GM18505 (cell line): ENCODE results near the gene DCDC2.
"Not testable (repeated sequence)": the region's sequence is repeated elsewhere in the genome, so short reads cannot be mapped to it uniquely, and the experiment has no call there.

ENCODE experiments used
- ATAC-seq: cut with Tn5 transposase; IDR thresholded peaks from one replicate; pipeline ENCODE4 v1.9.1; 2021; ENCODE audit not compliant: unreplicated experiment
- POLR2A ChIP-seq: IDR thresholded peaks from 4 replicates; pipeline ENCODE4 v1.6.1; 2011; ENCODE audit warnings: borderline replicate concordance; ENCODE audit not compliant: insufficient read depth, insufficient read length; ENCODE audit errors: extremely low read depth

Gene DCDC2

DNA sequence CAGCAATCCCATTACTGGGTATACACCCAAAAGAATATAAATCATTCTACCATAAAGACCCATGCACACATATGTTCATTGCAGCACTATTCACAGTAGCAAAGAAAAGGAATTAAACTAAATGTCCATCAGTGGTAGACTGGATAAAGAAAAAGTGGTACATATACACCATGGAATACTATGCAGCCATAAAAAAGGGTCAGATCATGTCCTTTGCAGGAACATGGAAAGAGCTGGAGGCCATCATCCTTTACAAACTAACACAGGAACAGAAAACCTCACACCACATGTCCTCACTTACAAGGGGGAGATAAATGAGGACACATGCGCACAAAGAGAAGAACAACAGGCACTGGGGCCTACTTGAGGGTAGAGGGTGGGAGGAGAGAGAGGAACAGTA is 60.9 kb downstream of the DCDC2 start:
- no peak for ATAC-seq
- no peak for TF ChIP-seq POLR2A

DNA sequence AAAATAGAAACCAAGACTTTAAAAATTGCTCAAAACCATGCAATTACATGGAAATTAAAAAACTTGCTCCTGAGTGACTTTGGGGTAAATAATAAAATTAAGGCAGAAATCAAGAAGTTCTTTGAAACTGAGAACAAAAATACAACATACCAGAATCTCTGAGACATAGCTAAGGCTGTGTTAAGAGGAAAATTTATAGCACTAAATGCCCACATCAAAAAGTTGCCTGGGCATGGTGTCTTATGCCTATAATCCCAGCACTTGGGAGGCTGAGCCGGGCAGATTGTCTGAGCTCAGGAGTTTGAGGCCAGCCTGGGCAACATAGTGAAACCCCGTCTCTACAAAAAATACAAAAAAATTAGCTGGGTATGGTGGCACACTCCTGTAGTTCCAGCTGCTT is 64.0 kb downstream of the DCDC2 start:
- ATAC-seq = not testable (repeated sequence)

DNA sequence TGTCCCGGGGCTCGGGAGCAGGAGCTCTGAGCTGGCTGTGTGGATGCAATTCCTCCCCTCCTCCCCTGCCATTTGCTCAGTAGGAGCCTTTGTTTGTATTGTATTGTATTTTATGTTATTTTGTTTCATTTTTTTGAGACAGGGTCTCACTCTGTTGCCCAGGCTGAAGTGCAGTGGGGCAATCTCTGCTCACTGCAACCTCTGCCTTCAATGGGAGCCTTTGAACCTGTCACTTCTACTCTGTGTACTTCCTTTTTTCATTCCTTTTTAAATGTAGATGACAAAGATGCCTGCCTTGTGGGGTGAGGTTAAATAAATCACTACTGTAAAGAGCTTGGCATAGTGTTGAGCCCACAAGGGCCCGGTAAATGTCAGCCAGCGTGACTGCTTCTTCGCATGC is 70.6 kb downstream of the DCDC2 start:
- no peak for TF ChIP-seq POLR2A
- no peak for ATAC-seq

DNA sequence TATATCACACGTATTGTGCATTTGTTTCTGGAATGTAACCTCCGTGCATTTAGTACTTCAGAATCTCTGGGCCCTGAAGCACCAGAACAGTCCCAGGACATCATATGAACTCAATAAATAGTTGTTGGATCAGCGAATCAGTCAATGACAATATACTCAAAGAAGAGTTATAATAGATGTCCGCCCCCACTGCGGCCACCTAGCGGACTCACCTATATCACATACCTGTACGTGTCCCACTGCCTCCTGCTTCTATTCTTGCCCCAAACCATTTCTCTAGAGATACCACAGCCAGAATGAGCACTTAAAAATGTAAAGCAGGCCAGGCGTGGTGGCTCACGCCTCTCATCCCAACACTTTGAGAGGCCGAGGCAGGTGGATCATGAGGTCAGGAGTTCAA is 73.9 kb downstream of the DCDC2 start:
- peak; percentile 4 for ATAC-seq
- no peak for TF ChIP-seq POLR2A

DNA sequence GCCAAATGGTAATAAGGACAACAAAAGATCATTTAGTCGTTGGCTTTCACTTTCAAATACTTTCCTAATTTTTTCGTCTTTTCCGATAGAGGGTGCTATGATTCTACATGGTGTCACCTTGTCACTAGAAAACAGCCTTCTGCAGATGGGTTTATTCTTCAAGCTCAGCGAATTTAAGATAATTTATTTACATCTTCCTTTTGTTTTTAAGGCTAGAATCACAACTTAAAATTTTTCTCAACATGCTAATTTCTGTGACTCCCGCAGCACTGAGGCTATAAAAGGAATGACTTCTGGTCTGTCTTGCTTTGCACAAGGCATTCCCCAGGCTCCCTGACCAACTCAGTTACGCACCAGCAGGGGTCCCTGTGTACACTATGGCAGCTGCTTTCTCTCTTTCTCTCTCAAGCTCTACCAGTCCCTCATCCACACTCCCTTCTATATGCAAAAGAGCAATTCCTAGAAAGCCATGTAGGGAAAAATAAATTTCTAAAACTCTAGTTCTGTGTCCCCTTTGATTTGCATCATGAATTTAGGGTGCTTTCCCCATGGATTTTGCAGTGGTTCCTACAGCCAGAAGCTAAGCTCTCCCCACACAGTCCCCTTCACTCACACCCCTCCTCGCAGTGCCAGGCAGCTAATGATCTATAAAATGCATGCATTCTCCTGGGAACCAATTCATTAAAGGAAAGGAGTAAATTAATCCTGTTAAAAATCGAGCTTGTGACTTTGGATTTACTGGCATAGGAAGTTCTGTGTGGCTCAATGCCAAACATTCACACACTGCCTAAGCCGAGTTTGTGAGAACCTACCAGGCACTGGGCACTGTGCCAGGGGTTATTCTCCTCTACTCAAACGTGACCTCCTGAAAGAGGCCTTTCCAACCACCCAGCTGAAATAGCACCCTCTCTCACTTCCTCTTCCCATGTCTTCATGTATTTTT is 74.5 kb downstream of the DCDC2 start:
- no peak for TF ChIP-seq POLR2A
- peak; percentile 84 for ATAC-seq

GRCh38 chr6:24274441-24275083 is 83.3 kb downstream of the DCDC2 start:
- ATAC-seq = no peak
- TF ChIP-seq POLR2A = no peak

GRCh38 chr6:24273096-24273870 is 84.6 kb downstream of the DCDC2 start:
- no peak for ATAC-seq
- no peak for TF ChIP-seq POLR2A

GRCh38 chr6:24272553-24272952 is 85.3 kb downstream of the DCDC2 start:
- no peak for ATAC-seq
- TF ChIP-seq POLR2A = no peak

DNA sequence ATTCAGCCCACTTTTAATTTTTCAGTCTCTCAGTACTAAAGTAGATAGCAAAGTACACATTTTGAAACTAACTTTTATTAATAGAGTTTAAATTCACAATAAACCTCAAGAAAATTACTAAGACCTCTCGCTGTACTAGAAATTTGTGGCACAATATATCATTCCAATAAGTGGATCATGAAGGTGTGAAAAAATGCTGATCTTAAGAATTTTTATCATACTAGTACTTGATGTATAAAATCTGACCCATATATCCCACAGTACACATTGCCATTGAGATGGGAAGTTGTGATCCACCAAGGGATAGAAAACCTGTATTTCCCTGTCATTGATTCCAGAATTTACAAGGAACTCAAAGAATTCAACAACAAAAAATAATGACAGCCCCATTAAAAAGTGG is 85.7 kb downstream of the DCDC2 start:
- no peak for ATAC-seq
- TF ChIP-seq POLR2A = no peak

DNA sequence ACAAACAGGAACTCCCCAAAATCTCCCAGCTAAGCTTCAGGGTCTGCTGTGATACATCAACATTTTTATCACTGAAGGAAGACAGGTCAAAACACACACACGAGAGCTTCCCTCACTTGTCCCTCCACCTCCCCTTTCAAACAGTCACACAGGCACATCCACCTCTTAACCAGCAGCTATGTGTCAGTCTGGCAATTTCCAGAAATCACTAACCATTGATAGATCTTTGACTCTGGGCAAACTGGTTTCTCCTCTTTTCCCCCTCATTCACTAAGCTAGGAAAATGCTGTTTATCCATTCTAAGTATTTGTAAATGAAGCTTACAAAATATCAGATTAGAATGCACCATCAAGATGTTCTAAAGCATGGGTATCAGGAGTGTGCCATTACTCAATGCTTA is 87.8 kb downstream of the DCDC2 start:
- no peak for TF ChIP-seq POLR2A
- no peak for ATAC-seq

DNA sequence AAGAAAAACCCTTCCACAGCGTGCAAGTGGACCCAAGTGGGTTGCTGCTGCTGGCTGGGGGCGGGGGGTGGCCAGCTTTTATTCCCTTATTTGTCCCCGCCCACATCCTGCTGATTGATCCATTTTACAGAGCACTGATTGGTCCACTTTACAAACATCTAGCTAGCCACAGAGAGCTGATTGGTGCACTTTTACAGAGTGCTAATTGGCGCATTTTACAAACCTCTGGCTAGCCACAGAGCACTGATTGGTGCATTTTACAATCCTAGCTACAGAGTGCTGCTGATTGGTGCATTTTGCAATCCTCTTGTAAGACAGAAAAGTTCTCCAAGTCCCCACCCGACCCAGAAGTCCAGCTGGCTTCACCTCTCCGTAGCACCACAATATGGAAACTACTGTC is 99.6 kb downstream of the DCDC2 start:
- not testable (repeated sequence) for ATAC-seq

DNA sequence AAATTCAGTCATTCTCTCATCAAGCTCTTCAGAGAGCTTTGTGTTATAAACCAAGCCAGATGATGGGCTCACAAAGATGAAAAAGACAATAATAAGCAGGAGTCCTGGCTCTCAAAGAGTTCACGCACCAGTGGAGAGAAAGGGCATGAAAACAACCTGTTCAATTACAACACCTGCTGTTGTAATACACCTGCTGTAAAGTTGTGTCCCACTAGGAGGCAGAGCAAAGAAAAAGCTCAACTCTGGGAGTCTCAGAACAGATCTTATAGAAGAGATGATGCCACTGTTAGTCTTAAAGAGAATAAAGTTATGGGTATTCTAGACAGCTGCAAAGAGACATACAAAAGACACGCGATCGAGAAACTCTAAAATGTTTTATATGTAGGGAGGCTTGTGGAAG is 100.6 kb downstream of the DCDC2 start:
- ATAC-seq = no peak
- no peak for TF ChIP-seq POLR2A

DNA sequence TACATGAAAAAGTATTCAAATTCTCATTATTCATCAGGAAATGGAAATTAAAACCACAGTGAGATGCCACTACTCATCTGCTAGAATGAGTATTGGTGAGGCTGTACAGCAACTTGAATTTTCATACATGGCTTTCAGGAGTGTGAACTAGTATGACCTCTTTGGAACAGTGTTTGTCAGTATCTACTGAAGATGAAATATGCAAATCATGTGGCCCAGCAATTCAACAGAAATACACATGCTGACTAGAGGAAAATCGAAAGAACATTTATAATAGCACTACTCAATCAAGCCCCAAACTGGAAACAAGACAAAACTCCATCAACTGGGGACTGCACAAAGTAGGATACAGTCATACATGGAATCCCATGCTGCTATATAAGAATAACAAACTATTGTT is 102.2 kb downstream of the DCDC2 start:
- peak; percentile 95 for ATAC-seq
- TF ChIP-seq POLR2A = no peak

DNA sequence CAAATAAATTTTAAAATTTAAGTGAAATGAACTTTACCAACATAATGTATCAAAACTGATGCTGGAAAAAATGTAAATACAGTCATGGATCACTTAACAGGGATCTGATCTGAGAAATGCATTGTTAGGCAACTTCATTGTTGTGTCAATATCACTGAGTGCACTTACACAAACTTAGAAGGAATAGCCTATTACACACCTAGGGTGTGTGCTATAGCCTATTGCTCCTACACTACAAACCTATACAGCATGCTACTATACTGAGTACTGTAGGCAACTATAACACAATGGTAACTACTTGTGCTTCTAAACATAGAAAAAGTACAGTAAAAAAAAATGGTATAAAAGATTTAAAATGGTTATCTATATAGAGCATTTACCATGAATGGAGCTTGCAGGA is 104.5 kb downstream of the DCDC2 start:
- no peak for TF ChIP-seq POLR2A
- ATAC-seq = no peak

DNA sequence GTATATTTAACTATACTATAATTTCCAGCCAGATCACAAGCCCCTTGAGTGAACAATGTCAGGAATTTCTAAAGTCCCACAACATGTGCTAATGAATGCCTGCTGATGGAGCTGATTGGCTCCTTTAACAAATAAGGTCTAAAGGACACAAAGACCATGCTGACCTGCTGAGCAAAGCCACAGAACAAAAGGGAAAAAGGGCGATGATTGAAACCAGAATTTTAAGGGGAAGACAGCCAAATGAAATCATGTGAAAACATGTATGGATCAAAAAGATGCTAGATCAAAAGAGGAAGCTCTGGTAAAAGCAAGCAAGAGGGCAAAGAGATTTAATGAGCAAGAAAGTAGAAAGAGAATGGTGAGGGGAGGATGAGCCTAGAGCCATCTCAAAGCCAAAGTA is 105.6 kb downstream of the DCDC2 start:
- TF ChIP-seq POLR2A = no peak

More for the DNA sequence above, 105.6 kb downstream of the DCDC2 start:
- ATAC-seq = no peak
